HG03342 (cell line): ENCODE data around the gene SRPK1.

Source experiments
- ATAC-seq: cut with Tn5 transposase; IDR thresholded peaks from one replicate; pipeline ENCODE4 v1.9.1; 2021; ENCODE audit warnings: mild to moderate bottlenecking, moderate library complexity; ENCODE audit not compliant: unreplicated experiment

SRPK1 gene

GRCh38 chr6:35829306-35829705 is 91.6 kb downstream of the SRPK1 start:
- no peak for ATAC-seq

- ATAC-seq: no peak
Measured at GRCh38 chr6:35824552-35825192, 96.2 kb downstream of the SRPK1 start.

- ATAC-seq: no peak
Measured at GRCh38 chr6:35823601-35824000, 97.3 kb downstream of the SRPK1 start.

GRCh38 chr6:35817515-35817914 is 103.4 kb downstream of the SRPK1 start:
- no peak for ATAC-seq

GRCh38 chr6:35811699-35811995 is 109.3 kb downstream of the SRPK1 start:
- no peak for ATAC-seq

GRCh38 chr6:35810971-35811698 is 109.8 kb downstream of the SRPK1 start:
- ATAC-seq: no peak

GRCh38 chr6:35809809-35810208 is 111.1 kb downstream of the SRPK1 start:
- no peak for ATAC-seq

GRCh38 chr6:35808688-35809087 is 112.2 kb downstream of the SRPK1 start:
- no peak for ATAC-seq

- no peak for ATAC-seq
Measured at GRCh38 chr6:35804996-35805736, 115.7 kb downstream of the SRPK1 start, which contains the start of gene LHFPL5. TSS of gene LHFPL5 (plus strand) at chr6:35805352. CDS start at chr6:35805671, 319 bp downstream.

- no peak for ATAC-seq
Measured at GRCh38 chr6:35801148-35801547, 119.8 kb downstream of the SRPK1 start.

GRCh38 chr6:35798706-35799105 is 122.2 kb downstream of the SRPK1 start:
- no peak for ATAC-seq

- ATAC-seq: no peak
Measured at GRCh38 chr6:35797837-35798526, 122.9 kb downstream of the SRPK1 start.

- ATAC-seq: no peak
Measured at GRCh38 chr6:35796236-35796635, 124.7 kb downstream of the SRPK1 start.

GRCh38 chr6:35795453-35796071 is 125.3 kb downstream of the SRPK1 start:
- no peak for ATAC-seq

GRCh38 chr6:35794536-35795452 is 126.1 kb downstream of the SRPK1 start:
- ATAC-seq: no peak

- no peak for ATAC-seq
Measured at GRCh38 chr6:35790683-35791082, 130.2 kb downstream of the SRPK1 start.

- ATAC-seq: no peak
Measured at GRCh38 chr6:35788423-35788982, 132.4 kb downstream of the SRPK1 start.

- no peak for ATAC-seq
Measured at GRCh38 chr6:35787266-35788218, 133.4 kb downstream of the SRPK1 start.
